ENCODE data around the gene RNF223.

GRCh38 chr1:1086911-1087341, 12.8 kb upstream of the RNF223 start:
- no peak for TF ChIP-seq TAF1 (conservative IDR thresholded peaks at IDR 0.05)
- TF ChIP-seq CTCF (IDR thresholded peaks at IDR 0.05; ENCODE audit: low read depth, low read length, missing input control): no peak
- no peak for TF ChIP-seq GABPA (IDR thresholded peaks at IDR 0.05 in 1 of 2, conservative IDR thresholded peaks at IDR 0.05 in 1 of 2)
- TF ChIP-seq RAD21 (IDR thresholded peaks at IDR 0.05): no peak
- TF ChIP-seq, protein P1, sequence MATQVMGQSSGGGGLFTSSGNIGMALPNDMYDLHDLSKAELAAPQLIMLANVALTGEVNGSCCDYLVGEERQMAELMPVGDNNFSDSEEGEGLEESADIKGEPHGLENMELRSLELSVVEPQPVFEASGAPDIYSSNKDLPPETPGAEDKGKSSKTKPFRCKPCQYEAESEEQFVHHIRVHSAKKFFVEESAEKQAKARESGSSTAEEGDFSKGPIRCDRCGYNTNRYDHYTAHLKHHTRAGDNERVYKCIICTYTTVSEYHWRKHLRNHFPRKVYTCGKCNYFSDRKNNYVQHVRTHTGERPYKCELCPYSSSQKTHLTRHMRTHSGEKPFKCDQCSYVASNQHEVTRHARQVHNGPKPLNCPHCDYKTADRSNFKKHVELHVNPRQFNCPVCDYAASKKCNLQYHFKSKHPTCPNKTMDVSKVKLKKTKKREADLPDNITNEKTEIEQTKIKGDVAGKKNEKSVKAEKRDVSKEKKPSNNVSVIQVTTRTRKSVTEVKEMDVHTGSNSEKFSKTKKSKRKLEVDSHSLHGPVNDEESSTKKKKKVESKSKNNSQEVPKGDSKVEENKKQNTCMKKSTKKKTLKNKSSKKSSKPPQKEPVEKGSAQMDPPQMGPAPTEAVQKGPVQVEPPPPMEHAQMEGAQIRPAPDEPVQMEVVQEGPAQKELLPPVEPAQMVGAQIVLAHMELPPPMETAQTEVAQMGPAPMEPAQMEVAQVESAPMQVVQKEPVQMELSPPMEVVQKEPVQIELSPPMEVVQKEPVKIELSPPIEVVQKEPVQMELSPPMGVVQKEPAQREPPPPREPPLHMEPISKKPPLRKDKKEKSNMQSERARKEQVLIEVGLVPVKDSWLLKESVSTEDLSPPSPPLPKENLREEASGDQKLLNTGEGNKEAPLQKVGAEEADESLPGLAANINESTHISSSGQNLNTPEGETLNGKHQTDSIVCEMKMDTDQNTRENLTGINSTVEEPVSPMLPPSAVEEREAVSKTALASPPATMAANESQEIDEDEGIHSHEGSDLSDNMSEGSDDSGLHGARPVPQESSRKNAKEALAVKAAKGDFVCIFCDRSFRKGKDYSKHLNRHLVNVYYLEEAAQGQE (IDR thresholded peaks at IDR 0.05): no peak
- TF ChIP-seq NR2F2 (IDR thresholded peaks at IDR 0.05): no peak
- TF ChIP-seq, protein P2, sequence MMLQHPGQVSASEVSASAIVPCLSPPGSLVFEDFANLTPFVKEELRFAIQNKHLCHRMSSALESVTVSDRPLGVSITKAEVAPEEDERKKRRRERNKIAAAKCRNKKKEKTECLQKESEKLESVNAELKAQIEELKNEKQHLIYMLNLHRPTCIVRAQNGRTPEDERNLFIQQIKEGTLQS (IDR thresholded peaks at IDR 0.05): no peak
- TF ChIP-seq MAX (IDR thresholded peaks at IDR 0.05): no peak
- no peak for TF ChIP-seq EGR1 (IDR thresholded peaks at IDR 0.05; ENCODE audit: low read depth in 2 of 2)

All from liver (tissue), 3 donors.